Measurements from ENCODE around the gene ZDHHC12. TPM values are rescaled to one million over a fixed set of nuclear protein-coding genes. Genes with fewer than 3 reads are reported as not detected.

ZDHHC12 gene
- total and polyA plus RNA-seq, 10 of the 15 experiments (the other 5 are each of a cell fraction or from before 2014, with no cell fraction given) = 0.95 to 146 (median 49.9) TPM

DNA sequence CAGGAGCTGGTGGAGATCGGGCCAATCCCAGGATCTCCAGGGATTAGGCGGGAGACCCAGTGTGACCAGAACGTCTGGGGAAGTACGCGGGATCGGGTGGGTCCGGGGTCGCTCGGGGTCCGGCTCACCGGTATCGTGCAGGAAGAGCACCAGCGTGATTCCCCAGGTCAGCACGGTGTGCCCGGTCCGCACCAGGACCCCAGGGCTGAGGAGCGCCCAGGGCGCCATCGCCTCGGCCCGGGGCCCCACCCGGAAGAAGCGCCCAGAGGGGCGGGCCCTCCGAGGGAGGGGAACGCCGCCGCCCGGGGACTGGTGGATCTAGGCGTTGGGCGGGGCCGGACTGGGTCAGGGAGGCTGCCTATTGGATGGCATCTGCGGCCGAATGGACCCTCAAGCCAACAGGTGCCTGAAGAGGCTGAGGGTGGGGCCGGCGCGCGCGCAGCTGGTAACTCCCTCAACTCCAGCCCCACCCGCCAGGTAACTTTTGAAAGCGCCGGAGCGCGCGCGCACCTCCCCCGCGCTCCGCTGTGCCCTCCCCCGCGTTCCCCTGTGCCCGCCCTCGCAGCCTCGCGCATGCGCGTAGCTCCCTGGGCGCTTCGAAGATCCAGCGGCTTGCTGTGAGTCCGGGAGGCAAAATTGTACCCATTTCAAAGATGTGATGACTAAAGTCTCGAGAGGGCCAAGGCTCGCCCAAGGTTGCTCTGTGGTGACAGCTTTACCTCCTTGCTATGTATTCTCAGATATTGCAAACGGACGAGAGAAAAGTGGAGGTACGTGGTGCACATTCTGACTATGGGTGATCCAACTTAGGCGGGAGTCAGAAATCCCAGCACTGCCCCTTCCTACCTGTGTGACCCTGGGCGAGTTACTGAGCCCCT is at the start of gene ZDHHC12 (continued):
- TF ChIP-seq, protein P1, sequence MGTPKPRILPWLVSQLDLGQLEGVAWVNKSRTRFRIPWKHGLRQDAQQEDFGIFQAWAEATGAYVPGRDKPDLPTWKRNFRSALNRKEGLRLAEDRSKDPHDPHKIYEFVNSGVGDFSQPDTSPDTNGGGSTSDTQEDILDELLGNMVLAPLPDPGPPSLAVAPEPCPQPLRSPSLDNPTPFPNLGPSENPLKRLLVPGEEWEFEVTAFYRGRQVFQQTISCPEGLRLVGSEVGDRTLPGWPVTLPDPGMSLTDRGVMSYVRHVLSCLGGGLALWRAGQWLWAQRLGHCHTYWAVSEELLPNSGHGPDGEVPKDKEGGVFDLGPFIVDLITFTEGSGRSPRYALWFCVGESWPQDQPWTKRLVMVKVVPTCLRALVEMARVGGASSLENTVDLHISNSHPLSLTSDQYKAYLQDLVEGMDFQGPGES (IDR thresholded peaks at IDR 0.05) = peak; percentile 78
- TF ChIP-seq, protein P2, sequence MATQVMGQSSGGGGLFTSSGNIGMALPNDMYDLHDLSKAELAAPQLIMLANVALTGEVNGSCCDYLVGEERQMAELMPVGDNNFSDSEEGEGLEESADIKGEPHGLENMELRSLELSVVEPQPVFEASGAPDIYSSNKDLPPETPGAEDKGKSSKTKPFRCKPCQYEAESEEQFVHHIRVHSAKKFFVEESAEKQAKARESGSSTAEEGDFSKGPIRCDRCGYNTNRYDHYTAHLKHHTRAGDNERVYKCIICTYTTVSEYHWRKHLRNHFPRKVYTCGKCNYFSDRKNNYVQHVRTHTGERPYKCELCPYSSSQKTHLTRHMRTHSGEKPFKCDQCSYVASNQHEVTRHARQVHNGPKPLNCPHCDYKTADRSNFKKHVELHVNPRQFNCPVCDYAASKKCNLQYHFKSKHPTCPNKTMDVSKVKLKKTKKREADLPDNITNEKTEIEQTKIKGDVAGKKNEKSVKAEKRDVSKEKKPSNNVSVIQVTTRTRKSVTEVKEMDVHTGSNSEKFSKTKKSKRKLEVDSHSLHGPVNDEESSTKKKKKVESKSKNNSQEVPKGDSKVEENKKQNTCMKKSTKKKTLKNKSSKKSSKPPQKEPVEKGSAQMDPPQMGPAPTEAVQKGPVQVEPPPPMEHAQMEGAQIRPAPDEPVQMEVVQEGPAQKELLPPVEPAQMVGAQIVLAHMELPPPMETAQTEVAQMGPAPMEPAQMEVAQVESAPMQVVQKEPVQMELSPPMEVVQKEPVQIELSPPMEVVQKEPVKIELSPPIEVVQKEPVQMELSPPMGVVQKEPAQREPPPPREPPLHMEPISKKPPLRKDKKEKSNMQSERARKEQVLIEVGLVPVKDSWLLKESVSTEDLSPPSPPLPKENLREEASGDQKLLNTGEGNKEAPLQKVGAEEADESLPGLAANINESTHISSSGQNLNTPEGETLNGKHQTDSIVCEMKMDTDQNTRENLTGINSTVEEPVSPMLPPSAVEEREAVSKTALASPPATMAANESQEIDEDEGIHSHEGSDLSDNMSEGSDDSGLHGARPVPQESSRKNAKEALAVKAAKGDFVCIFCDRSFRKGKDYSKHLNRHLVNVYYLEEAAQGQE (IDR thresholded peaks at IDR 0.05; ENCODE audit: low read depth, low read length) = no peak
- TF ChIP-seq TARDBP (IDR thresholded peaks at IDR 0.05; ENCODE audit: borderline replicate concordance) (peak; percentile 42; the same call in 1 of the 2 replicates), EED (IDR thresholded peaks at IDR 0.05; ENCODE audit: low read depth) (no peak), EGR1 (IDR thresholded peaks at IDR 0.05; ENCODE audit: borderline replicate concordance in 1 of 2, low read depth in 2 of 2, low read length in 2 of 2) (peak in 1 of 2 experiments; percentile 99; a peak in 2 of 3 replicates), SMAD5 (IDR thresholded peaks at IDR 0.05; ENCODE audit: low read depth) (peak; percentile 87), CBFB (IDR thresholded peaks at IDR 0.05; ENCODE audit: low read depth) (peak; percentile 53; the same call in 1 of the 2 replicates), CBX5 (IDR thresholded peaks at IDR 0.05; ENCODE audit: low read depth) (no peak), CHD2 (IDR thresholded peaks at IDR 0.05; ENCODE audit: borderline replicate concordance, low read depth, low read length) (peak; percentile 74; the same call in 1 of the 2 replicates), RFX5 (IDR thresholded peaks at IDR 0.05; ENCODE audit: low read depth, low read length) (0 out of 2 replicates have a peak, but pooled peaks have one; percentile 5)
- TF ChIP-seq, protein P3, sequence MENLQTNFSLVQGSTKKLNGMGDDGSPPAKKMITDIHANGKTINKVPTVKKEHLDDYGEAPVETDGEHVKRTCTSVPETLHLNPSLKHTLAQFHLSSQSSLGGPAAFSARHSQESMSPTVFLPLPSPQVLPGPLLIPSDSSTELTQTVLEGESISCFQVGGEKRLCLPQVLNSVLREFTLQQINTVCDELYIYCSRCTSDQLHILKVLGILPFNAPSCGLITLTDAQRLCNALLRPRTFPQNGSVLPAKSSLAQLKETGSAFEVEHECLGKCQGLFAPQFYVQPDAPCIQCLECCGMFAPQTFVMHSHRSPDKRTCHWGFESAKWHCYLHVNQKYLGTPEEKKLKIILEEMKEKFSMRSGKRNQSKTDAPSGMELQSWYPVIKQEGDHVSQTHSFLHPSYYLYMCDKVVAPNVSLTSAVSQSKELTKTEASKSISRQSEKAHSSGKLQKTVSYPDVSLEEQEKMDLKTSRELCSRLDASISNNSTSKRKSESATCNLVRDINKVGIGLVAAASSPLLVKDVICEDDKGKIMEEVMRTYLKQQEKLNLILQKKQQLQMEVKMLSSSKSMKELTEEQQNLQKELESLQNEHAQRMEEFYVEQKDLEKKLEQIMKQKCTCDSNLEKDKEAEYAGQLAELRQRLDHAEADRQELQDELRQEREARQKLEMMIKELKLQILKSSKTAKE (IDR thresholded peaks at IDR 0.05; ENCODE audit: low read depth, poor library complexity, severe bottlenecking) = peak; percentile 38
- TF ChIP-seq, protein P4, sequence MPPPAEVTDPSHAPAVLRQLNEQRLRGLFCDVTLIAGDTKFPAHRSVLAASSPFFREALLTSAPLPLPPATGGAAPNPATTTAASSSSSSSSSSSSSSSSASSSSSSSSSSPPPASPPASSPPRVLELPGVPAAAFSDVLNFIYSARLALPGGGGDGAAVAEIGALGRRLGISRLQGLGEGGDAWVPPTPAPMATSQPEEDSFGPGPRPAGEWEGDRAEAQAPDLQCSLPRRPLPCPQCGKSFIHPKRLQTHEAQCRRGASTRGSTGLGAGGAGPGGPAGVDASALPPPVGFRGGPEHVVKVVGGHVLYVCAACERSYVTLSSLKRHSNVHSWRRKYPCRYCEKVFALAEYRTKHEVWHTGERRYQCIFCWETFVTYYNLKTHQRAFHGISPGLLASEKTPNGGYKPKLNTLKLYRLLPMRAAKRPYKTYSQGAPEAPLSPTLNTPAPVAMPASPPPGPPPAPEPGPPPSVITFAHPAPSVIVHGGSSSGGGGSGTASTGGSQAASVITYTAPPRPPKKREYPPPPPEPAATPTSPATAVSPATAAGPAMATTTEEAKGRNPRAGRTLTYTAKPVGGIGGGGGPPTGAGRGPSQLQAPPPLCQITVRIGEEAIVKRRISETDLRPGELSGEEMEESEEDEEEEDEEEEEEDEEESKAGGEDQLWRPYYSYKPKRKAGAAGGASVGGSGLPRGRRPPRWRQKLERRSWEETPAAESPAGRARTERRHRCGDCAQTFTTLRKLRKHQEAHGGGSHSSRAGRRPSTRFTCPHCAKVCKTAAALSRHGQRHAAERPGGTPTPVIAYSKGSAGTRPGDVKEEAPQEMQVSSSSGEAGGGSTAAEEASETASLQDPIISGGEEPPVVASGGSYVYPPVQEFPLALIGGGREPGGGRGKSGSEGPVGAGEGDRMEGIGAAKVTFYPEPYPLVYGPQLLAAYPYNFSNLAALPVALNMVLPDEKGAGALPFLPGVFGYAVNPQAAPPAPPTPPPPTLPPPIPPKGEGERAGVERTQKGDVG (CRISPR knock-in tag; IDR thresholded peaks at IDR 0.05) = no peak
- TF ChIP-seq, protein P5, sequence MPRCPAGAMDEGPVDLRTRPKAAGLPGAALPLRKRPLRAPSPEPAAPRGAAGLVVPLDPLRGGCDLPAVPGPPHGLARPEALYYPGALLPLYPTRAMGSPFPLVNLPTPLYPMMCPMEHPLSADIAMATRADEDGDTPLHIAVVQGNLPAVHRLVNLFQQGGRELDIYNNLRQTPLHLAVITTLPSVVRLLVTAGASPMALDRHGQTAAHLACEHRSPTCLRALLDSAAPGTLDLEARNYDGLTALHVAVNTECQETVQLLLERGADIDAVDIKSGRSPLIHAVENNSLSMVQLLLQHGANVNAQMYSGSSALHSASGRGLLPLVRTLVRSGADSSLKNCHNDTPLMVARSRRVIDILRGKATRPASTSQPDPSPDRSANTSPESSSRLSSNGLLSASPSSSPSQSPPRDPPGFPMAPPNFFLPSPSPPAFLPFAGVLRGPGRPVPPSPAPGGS (IDR thresholded peaks at IDR 0.05; ENCODE audit: borderline replicate concordance, insufficient read depth, low read depth, low read length, poor library complexity, severe bottlenecking) = peak; percentile 29
- TF ChIP-seq, protein P6, sequence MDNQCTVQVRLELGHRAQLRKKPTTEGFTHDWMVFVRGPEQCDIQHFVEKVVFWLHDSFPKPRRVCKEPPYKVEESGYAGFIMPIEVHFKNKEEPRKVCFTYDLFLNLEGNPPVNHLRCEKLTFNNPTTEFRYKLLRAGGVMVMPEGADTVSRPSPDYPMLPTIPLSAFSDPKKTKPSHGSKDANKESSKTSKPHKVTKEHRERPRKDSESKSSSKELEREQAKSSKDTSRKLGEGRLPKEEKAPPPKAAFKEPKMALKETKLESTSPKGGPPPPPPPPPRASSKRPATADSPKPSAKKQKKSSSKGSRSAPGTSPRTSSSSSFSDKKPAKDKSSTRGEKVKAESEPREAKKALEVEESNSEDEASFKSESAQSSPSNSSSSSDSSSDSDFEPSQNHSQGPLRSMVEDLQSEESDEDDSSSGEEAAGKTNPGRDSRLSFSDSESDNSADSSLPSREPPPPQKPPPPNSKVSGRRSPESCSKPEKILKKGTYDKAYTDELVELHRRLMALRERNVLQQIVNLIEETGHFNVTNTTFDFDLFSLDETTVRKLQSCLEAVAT (IDR thresholded peaks at IDR 0.05) = 0 out of 2 replicates have a peak, but pooled peaks have one; percentile 14
